Activated CD4-positive, alpha-beta memory T cell treated with anti-CD3 and anti-CD28 coated beads for 36 hours (primary cell): ENCODE results near the gene RSU1. TPM values are rescaled to one million over a fixed set of nuclear protein-coding genes. Genes with fewer than 3 reads are reported as not detected.

Experiments
- CTCF ChIA-PET: fragments of 350-600 bp; sonication (Branson Sonifier 250); formaldehyde crosslinking; loops from one replicate; lab custom pipeline; 2021; ENCODE audit warnings: antibody characterized with exemption, inconsistent platforms; lab: Charles Lee
- POLR2A ChIA-PET: fragments of 350-600 bp; sonication (Branson Sonifier 250); formaldehyde crosslinking; loops from one replicate; lab custom pipeline; 2021; ENCODE audit warnings: antibody characterized with exemption; lab: Charles Lee
- DNase-seq: peaks from one replicate; pipeline ENCODE4 v3.0.0-alpha.2; 2020
- H3K27ac Mint-ChIP-seq: one replicate; pipeline ENCODE4 v1.8.0; 2021; ENCODE audit warnings: mixed read lengths
- H3K27me3 Mint-ChIP-seq: one replicate; pipeline ENCODE4 v1.8.0; 2021; ENCODE audit warnings: mixed read lengths
- H3K36me3 Mint-ChIP-seq: one replicate; pipeline ENCODE4 v1.8.0; 2021; ENCODE audit warnings: mixed read lengths
- H3K4me1 Mint-ChIP-seq: one replicate; pipeline ENCODE4 v1.8.0; 2021; ENCODE audit warnings: low read depth, mixed read lengths
- H3K4me3 Mint-ChIP-seq: one replicate; pipeline ENCODE4 v1.8.0; 2021; ENCODE audit warnings: mild to moderate bottlenecking, mixed read lengths
- H3K9me3 Mint-ChIP-seq: one replicate; pipeline ENCODE4 v1.8.0; 2021; ENCODE audit warnings: mixed read lengths
- intact Hi-C: fragments of 100-400 bp; cut with micrococcal nuclease; formaldehyde crosslinking; loops from one replicate; pipeline ENCODE4 v1.15.1; 2023
- total RNA-seq, 2 experiments: library from RNA; stranded (reverse); gene quantifications; one replicate each; pipeline ENCODE4 v1.2.3, GENCODE V29; 2021

RSU1 gene
- total RNA-seq, 2 experiments from 2014 or later, result 60.6 to 61.9 TPM

DNA sequence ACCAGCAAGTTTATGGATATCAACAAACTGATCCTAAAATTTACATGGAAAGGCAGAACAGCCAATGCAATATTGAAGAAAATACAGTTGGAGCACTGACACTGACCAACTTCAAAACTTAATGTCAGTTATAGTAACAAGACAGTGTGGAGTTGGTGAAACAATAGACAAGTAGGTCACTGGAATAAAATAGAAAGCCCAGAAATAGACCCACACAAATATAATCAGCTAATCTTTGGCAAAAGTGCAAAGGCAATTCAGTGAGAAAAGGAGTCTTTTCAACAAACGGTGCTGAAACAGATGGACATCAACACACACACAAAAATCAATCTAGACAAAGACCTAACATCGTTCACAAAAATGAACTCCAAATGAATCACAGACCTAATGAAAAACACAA, 13.8 kb downstream of the RSU1 start:
- intact Hi-C loops, result no loop called here
- no peak overlapping the region for H3K27ac Mint-ChIP-seq
- H3K27me3 Mint-ChIP-seq, result no peaks in the 10 kb centered on the region
- DNase-seq, result no peak
- H3K9me3 Mint-ChIP-seq, result no peaks in the 10 kb centered on the region
- POLR2A ChIA-PET, result no interaction called here
- peaks cover 13% of the 10 kb centered on the region for H3K36me3 Mint-ChIP-seq
- CTCF ChIA-PET, result no interaction called here
- H3K4me1 Mint-ChIP-seq, result peaks cover 32% of the 10 kb centered on the region
- H3K4me3 Mint-ChIP-seq, result no peak overlapping the region

DNA sequence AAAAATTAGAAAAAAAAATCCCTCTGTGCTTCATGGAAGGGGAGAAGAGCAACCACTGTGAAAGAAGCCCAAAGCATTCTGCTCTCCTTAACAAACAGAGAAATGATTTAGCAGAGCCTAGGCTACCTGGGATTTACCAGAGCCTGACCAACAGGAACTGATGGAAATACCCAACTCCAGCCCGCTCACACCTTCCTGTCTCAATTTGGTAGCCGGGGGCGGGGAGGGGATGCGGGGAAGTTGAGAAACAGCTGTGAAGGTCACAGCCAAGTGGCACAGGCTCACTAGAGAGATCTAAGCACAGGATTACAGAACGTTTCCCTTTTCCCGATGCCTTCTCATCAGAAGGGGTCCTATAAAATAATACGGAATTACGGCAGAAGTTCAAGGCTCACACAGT, 17.6 kb downstream of the RSU1 start:
- no peaks in the 10 kb centered on the region for H3K27me3 Mint-ChIP-seq
- DNase-seq, result peak; percentile 60
- POLR2A ChIA-PET, result no interaction called here
- no peak overlapping the region for H3K4me3 Mint-ChIP-seq
- H3K27ac Mint-ChIP-seq, result peak overlapping the region; percentile 29
- peaks cover 9% of the 10 kb centered on the region for H3K36me3 Mint-ChIP-seq
- no peaks in the 10 kb centered on the region for H3K9me3 Mint-ChIP-seq
- intact Hi-C loops, result no loop called here
- CTCF ChIA-PET, result interaction anchor here (1.1 kb wide), 1 partner anchor 9 kb away, joined by 7 read pairs; no protein-coding TSS in a partner anchor
- peaks cover 44% of the 10 kb centered on the region for H3K4me1 Mint-ChIP-seq

DNA sequence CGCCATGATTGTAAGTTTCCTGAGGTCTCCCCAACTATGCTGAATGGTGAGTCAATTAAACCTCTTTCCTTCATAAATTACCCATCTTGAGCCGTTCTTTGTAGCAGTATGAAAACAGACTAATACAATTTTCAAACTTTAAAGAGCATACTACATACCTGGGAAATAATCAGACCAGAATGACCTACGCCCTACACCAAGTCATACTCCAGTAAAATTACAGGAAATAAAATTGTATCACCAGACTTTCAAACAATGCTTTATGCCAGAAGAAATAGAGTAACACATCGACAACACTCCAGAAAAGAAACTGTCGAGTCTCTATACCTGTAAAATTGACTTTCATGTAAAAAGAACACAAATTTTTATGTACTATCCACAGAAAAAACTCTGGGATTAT, 18.7 kb downstream of the RSU1 start:
- no peaks in the 10 kb centered on the region for H3K27me3 Mint-ChIP-seq
- no peak overlapping the region for H3K27ac Mint-ChIP-seq
- DNase-seq, result no peak
- ChIA-PET POLR2A (no interaction called here), CTCF (interaction anchor here (2.9 kb wide), 1 partner anchor 21 kb away, joined by 10 read pairs; no protein-coding TSS in a partner anchor)
- intact Hi-C loops, result no loop called here
- no peak overlapping the region for H3K4me3 Mint-ChIP-seq
- H3K4me1 Mint-ChIP-seq, result peaks cover 44% of the 10 kb centered on the region
- H3K36me3 Mint-ChIP-seq, result peaks cover 11% of the 10 kb centered on the region
- H3K9me3 Mint-ChIP-seq, result no peaks in the 10 kb centered on the region

DNA sequence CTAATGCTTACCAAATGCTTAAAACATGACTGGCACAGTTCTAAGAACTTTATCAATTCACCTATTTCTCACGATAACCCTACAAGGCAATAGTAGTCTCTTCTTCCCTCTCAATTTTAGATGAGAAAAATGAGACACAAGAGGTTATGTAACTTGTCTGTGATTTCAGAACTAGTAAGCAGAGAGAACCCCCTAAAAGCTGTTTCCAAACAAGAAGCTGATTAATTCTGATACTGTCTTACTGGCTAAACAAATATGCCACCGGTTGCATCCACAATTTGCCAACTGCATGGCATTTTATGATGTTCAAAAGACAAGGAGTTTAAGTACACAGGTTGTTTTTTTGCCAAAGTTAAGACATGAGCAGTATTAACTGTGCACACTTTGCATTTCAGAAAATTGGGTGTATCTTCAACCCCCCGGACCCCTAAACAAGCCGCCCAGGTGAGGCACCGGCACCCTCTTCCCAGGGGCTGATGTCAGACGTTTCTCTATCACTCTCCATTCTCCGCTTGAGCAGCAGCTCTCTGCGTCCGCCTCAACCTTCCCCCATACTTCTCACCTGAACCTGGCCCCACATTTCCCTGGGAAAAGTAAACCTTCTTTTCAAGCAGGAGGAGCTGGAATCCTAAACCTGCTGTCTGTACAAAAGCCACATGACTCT, 21.7 kb downstream of the RSU1 start:
- no peaks in the 10 kb centered on the region for H3K9me3 Mint-ChIP-seq
- ChIA-PET CTCF (interaction anchor here (0.7 to 2.9 kb wide), 2 partner anchors 14 to 18 kb away, joined by 3 to 10 read pairs; no protein-coding TSS in a partner anchor), POLR2A (no interaction called here)
- H3K27me3 Mint-ChIP-seq, result no peaks in the 10 kb centered on the region
- no peak overlapping the region for H3K27ac Mint-ChIP-seq
- peaks cover 32% of the 10 kb centered on the region for H3K4me1 Mint-ChIP-seq
- no peak for DNase-seq
- H3K4me3 Mint-ChIP-seq, result no peak overlapping the region
- intact Hi-C loops, result no loop called here
- peaks cover 19% of the 10 kb centered on the region for H3K36me3 Mint-ChIP-seq

DNA sequence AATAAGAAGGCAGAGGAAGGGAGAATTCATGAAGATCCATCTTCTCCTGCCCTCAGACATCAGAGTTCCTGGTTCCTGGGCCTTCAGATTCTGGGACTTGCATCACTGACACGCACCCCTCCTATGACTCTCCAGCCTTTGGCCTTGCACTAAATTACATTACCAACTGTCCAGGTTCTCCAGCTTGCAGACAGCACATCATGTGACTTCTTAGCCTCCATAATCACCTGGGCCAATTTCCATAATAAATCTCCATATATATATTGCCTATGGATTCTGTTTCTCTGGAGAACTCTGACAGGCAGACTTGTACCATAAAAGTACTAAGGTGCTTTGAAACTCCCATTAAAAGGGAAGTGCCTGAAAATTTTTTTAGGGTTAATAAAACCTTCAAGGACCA, 23.2 kb downstream of the RSU1 start:
- H3K36me3 Mint-ChIP-seq, result peaks cover 21% of the 10 kb centered on the region

GRCh38 chr10:16792675-16793074, 24.5 kb downstream of the RSU1 start:
- Mint-ChIP-seq H3K36me3 (peaks cover 21% of the 10 kb centered on the region), H3K4me1 (peaks cover 29% of the 10 kb centered on the region), H3K9me3 (no peaks in the 10 kb centered on the region), H3K4me3 (no peak overlapping the region), H3K27me3 (no peaks in the 10 kb centered on the region), H3K27ac (no peak overlapping the region)
- POLR2A ChIA-PET, result no interaction called here
- CTCF ChIA-PET, result no interaction called here
- intact Hi-C loops, result no loop called here
- no peak for DNase-seq

More for the DNA sequence above, 23.2 kb downstream of the RSU1 start:
- no peak for DNase-seq
- Mint-ChIP-seq H3K27me3 (no peaks in the 10 kb centered on the region), H3K4me1 (peaks cover 21% of the 10 kb centered on the region), H3K9me3 (no peaks in the 10 kb centered on the region), H3K27ac (no peak overlapping the region), H3K4me3 (no peak overlapping the region)
- ChIA-PET POLR2A (no interaction called here), CTCF (interaction anchor here (1.0 to 1.3 kb wide), 2 partner anchors 13 to 16 kb away, joined by 3 read pairs; no protein-coding TSS in a partner anchor)
- intact Hi-C loops, result no loop called here

DNA sequence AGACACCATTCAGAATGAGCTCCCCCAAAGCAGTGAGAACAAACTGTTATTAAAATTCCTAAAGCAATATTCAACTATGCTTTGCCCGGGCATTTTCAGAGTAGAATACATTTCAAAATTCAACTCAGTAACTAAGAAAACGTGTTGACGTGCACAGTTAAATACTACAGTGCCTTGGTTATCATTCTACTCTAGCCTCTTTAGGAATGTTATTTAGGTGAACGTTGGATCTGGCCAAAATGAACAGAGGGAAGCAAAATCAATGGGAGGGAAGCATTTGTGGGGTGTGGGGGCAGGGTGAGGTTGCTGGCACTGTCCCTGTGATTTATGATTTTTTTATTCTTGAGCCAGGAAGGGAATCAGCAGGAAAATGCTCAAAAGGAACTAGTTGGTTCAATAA, 27.5 kb downstream of the RSU1 start:
- intact Hi-C loops, result no loop called here

GRCh38 chr10:16789261-16789660, 28.0 kb downstream of the RSU1 start:
- intact Hi-C loops, result no loop called here

More for the DNA sequence above, 27.5 kb downstream of the RSU1 start:
- no peak for DNase-seq
- Mint-ChIP-seq H3K9me3 (peaks cover 2% of the 10 kb centered on the region), H3K36me3 (peaks cover 24% of the 10 kb centered on the region), H3K27me3 (no peaks in the 10 kb centered on the region), H3K27ac (no peak overlapping the region), H3K4me1 (peaks cover 27% of the 10 kb centered on the region), H3K4me3 (no peak overlapping the region)
- CTCF ChIA-PET, result interaction anchor here (1.6 kb wide), 1 partner anchor 9 kb away, joined by 3 read pairs; no protein-coding TSS in a partner anchor
- POLR2A ChIA-PET, result no interaction called here

DNA sequence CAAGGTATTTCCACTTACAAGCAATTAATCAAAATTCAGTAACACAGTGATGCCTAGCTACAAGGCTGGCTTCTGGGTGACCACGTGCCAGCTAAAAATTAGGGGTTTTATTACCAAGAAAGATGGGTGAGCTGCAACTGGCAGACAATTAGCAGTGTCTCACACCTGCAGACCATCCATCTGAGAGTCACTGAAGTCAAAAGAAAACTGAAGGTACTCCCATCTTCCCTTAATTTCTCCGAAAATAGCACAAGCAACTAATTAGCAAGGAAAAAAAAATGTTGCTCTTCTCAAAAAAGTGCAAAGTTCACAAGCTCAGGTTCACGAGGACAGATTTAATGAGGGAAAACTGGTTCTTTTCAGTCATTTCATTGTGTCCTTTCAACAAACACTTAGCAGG, 28.4 kb downstream of the RSU1 start:
- H3K27ac Mint-ChIP-seq, result peak overlapping the region; percentile 86

More at GRCh38 chr10:16789261-16789660, 28.0 kb downstream of the RSU1 start:
- peaks cover 27% of the 10 kb centered on the region for H3K36me3 Mint-ChIP-seq
- CTCF ChIA-PET, result interaction anchor here (1.5 to 1.6 kb wide), 2 partner anchors 9 to 28 kb away, joined by 3 read pairs; partner anchors contain the start of gene RSU1
- H3K4me1 Mint-ChIP-seq, result peaks cover 27% of the 10 kb centered on the region
- H3K9me3 Mint-ChIP-seq, result peaks cover 2% of the 10 kb centered on the region
- no peak overlapping the region for H3K4me3 Mint-ChIP-seq
- DNase-seq, result no peak
- POLR2A ChIA-PET, result no interaction called here
- no peaks in the 10 kb centered on the region for H3K27me3 Mint-ChIP-seq
- H3K27ac Mint-ChIP-seq, result peak overlapping the region; percentile 86

DNA sequence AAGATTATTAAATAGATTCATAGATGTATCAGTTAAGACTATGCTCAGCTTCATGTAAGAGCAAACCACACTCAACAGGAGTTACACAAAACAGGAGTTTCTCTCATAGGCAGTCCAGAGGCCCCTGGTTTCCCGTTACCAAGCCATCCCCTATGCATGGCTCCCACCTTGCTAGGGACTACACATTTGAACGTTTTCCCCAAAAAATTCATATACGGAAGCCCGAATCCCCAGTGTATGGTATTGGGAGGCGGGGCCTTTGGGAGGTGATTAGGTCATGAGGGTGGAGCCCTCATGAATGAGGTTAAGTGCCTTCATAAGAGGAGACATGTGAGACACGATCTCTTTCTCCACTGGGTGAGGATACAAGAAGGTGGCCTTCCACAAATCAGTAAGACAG, 29.1 kb downstream of the RSU1 start:
- peak; percentile 51 for DNase-seq
- ChIA-PET POLR2A (interaction anchor here (0.6 to 1.1 kb wide), 2 partner anchors 29 to 830 kb away, joined by 3 read pairs; partner anchors contain the start of gene RSU1), CTCF (interaction anchor here (0.7 to 1.5 kb wide), 2 partner anchors 9 to 30 kb away, joined by 3 read pairs; partner anchors contain the start of gene RSU1)
- peaks cover 22% of the 10 kb centered on the region for H3K36me3 Mint-ChIP-seq
- peak overlapping the region; percentile 59 for H3K4me3 Mint-ChIP-seq
- peak overlapping the region; percentile 86 for H3K27ac Mint-ChIP-seq
- peaks cover 27% of the 10 kb centered on the region for H3K4me1 Mint-ChIP-seq
- H3K9me3 Mint-ChIP-seq, result peaks cover 2% of the 10 kb centered on the region
- no peaks in the 10 kb centered on the region for H3K27me3 Mint-ChIP-seq
- intact Hi-C loops, result no loop called here

More for the DNA sequence above, 28.4 kb downstream of the RSU1 start:
- no peaks in the 10 kb centered on the region for H3K27me3 Mint-ChIP-seq
- peaks cover 2% of the 10 kb centered on the region for H3K9me3 Mint-ChIP-seq
- H3K4me1 Mint-ChIP-seq, result peaks cover 27% of the 10 kb centered on the region
- no peak overlapping the region for H3K4me3 Mint-ChIP-seq
- CTCF ChIA-PET, result interaction anchor here (0.7 to 1.5 kb wide), 2 partner anchors 10 to 29 kb away, joined by 3 read pairs; partner anchors contain the start of gene RSU1
- intact Hi-C loops, result no loop called here
- POLR2A ChIA-PET, result interaction anchor here (0.6 kb wide), 1 partner anchor 829 kb away, joined by 3 read pairs; no protein-coding TSS in a partner anchor
- peaks cover 29% of the 10 kb centered on the region for H3K36me3 Mint-ChIP-seq
- DNase-seq, result no peak

DNA sequence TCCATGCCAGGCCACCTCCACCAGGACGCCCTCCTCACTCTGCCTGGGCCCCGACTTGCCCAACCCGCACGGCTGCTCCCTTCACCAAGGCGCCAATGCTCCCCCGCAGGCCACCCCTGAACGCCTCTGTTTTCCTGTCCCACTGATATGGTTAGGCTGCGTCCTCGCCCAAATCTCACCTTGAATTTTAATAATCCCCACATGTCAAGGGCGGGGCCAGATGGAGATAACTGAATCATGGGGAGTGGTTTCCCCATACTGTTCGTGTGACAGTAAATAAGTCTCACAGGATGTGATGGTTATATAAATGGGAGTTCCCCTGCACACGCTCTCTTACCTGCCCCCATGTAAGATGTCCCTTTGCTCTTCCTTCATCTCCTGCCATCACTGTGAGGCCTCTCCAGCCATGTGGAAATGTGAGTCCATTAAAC, 29.8 kb downstream of the RSU1 start:
- CTCF ChIA-PET, result interaction anchor here (1.1 kb wide), 1 partner anchor 30 kb away, joined by 3 read pairs; the partner anchor contains the start of gene RSU1

GRCh38 chr10:16780338-16780880, 36.8 kb downstream of the RSU1 start:
- DNase-seq, result no peak
- CTCF ChIA-PET, result interaction anchor here (0.7 to 1.6 kb wide), 4 partner anchors 9 to 878 kb away, joined by 3 to 5 read pairs (median 3); no protein-coding TSS in a partner anchor
- intact Hi-C loops, result no loop called here
- Mint-ChIP-seq H3K27me3 (no peaks in the 10 kb centered on the region), H3K27ac (no peak overlapping the region), H3K4me1 (peaks cover 30% of the 10 kb centered on the region), H3K4me3 (no peak overlapping the region), H3K9me3 (peaks cover 2% of the 10 kb centered on the region), H3K36me3 (peaks cover 20% of the 10 kb centered on the region)
- POLR2A ChIA-PET, result no interaction called here

More for the DNA sequence above, 29.8 kb downstream of the RSU1 start:
- Mint-ChIP-seq H3K27me3 (no peaks in the 10 kb centered on the region), H3K36me3 (peaks cover 22% of the 10 kb centered on the region), H3K4me1 (peaks cover 27% of the 10 kb centered on the region), H3K27ac (peak overlapping the region; percentile 86), H3K4me3 (peak overlapping the region; percentile 59), H3K9me3 (peaks cover 2% of the 10 kb centered on the region)
- POLR2A ChIA-PET, result interaction anchor here (1.1 kb wide), 1 partner anchor 30 kb away, joined by 3 read pairs; the partner anchor contains the start of gene RSU1
- intact Hi-C loops, result loop anchor here (1.0 kb wide), 3 partner anchors 8 to 238 kb away; partner anchors contain the start of gene RSU1
- peak; percentile 81 for DNase-seq
